ENCODE measurements around the gene MAP3K2.

MAP3K2 gene

DNA sequence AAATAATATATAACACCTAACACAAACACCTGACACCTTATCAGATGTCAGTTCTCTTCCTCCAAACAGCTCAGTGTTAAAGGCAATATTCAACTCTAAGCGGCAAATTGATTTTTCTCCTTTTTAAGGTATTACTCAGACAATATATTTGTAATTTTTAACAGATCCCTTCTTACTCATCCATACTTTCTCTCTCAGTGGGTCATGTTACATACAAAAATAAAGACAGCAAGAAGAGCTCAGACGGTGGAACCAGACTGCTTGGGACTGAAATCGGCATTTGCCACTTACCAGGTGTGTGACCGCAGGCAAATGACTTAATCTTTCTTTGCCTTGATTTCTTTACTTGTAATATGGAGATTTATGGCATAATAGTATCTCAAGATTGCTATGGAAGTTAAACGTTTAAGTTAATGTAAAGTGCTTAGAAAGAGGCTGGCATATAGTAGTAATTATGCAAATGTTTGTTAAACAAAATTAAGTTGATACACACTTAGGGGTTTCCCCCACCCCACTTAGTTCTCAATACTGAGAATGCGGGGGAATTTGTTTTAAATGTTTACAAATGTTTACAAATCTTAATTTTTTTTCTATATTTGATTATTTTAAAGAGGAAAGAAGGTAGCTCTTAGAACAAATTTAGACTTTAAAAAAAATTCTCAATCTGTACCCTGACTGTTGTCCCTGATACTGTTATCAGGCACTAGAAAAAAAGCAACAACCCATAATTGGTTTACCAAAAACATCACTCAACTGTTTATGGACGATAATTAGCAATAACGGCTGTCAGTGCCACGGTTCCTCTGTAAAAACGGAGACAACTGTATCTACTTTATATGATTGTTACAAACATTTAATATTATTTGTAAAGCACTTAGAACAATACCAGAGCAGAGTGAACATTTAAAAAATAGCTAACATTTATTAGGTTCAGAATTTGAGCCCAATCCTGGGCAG, 25.6 kb downstream of the MAP3K2 start:
- in situ Hi-C loops (cut with HindIII; ENCODE audit: low pct_ligation_motif_present, low sequenced_read_pairs), result loop anchor here (25.0 kb wide), 1 partner anchor 100 kb away; no protein-coding TSS in a partner anchor
- H3K27me3 ChIP-seq (replicated peaks), result no peaks in the 10 kb centered on the region
- no peak overlapping the region for H3K4me3 ChIP-seq (ENCODE audit: low read depth, low read length)
- no peaks in the 10 kb centered on the region for H3K36me3 ChIP-seq (replicated peaks)
- TF ChIP-seq, protein P1, sequence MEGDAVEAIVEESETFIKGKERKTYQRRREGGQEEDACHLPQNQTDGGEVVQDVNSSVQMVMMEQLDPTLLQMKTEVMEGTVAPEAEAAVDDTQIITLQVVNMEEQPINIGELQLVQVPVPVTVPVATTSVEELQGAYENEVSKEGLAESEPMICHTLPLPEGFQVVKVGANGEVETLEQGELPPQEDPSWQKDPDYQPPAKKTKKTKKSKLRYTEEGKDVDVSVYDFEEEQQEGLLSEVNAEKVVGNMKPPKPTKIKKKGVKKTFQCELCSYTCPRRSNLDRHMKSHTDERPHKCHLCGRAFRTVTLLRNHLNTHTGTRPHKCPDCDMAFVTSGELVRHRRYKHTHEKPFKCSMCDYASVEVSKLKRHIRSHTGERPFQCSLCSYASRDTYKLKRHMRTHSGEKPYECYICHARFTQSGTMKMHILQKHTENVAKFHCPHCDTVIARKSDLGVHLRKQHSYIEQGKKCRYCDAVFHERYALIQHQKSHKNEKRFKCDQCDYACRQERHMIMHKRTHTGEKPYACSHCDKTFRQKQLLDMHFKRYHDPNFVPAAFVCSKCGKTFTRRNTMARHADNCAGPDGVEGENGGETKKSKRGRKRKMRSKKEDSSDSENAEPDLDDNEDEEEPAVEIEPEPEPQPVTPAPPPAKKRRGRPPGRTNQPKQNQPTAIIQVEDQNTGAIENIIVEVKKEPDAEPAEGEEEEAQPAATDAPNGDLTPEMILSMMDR (IDR thresholded peaks at IDR 0.05; ENCODE audit: low read depth, low read length, missing control alignments), result no peak
- H3K27ac ChIP-seq, result no peak overlapping the region
- DNase-seq, result no peak

DNA sequence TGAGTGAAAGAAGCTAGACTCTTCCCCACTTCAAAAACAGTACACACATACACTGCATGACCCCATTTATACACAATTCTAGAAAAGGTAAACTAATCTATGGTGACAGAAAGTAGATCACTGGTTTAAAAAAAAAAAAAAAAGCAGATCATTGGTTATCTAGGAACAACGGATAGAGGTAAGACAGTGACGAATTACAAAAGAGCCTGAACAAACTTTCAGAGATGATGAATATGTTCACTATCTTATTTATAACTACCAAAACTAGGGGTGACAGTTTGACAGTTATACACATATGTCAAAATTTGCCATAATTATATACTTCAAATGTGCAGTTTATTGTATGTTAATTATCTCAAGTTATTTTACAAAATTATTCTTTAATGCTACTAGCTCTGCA, 27.5 kb downstream of the MAP3K2 start:
- H3K27me3 ChIP-seq (replicated peaks), result no peaks in the 10 kb centered on the region
- DNase-seq, result no peak
- TF ChIP-seq, protein P1 (IDR thresholded peaks at IDR 0.05; ENCODE audit: low read depth, low read length, missing control alignments), result no peak
- no peak overlapping the region for H3K27ac ChIP-seq
- H3K4me3 ChIP-seq (ENCODE audit: low read depth, low read length), result no peak overlapping the region
- no peaks in the 10 kb centered on the region for H3K36me3 ChIP-seq (replicated peaks)
- in situ Hi-C loops (cut with HindIII; ENCODE audit: low pct_ligation_motif_present, low sequenced_read_pairs), result loop anchor here (25.0 kb wide), 1 partner anchor 102 kb away; no protein-coding TSS in a partner anchor

DNA sequence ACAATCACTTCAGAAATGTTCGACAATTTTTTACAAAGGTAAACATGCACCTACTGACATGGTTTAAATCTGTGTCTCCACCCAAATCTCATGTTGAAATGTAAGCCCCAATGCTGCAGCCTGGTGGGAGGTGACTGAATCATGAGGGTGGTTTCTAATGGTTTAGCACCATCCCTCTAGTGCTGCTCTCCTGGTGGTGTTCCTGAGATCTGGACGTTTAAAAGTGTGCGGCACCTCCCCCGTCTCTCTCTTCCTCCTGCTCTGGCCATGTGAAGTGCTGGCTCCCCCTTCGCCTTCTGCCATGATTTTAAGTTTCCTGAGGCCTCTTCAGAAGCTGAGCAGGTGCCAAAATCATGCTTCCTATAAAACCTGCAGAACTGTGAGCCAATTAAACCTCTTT, 28.3 kb downstream of the MAP3K2 start:
- Histone ChIP-seq H3K4me3 (ENCODE audit: low read depth, low read length) (no peak overlapping the region), H3K27ac (no peak overlapping the region), H3K36me3 (replicated peaks) (no peaks in the 10 kb centered on the region), H3K27me3 (replicated peaks) (no peaks in the 10 kb centered on the region)
- DNase-seq, result no peak
- in situ Hi-C loops (cut with HindIII; ENCODE audit: low pct_ligation_motif_present, low sequenced_read_pairs), result loop anchor here (25.0 kb wide), 1 partner anchor 103 kb away; no protein-coding TSS in a partner anchor
- TF ChIP-seq, protein P1 (IDR thresholded peaks at IDR 0.05; ENCODE audit: low read depth, low read length, missing control alignments), result no peak

DNA sequence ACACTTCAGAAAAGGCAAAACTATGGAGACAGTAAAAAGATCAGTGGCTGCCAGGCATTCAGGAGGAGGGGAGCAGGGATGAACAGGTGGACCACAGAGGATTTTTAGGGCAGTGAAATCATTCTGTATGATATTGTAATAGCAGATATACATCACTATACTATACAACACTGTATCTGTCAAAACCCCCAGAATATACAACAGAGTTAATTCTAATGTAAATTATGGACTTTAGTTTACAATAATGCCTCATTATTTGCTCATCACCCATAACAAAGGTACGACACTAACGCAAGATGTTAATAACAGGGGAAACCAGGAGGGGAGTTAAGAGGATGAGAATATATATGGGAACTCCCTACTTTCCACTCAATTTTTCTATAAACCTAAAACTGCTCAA, 28.8 kb downstream of the MAP3K2 start:
- no peak overlapping the region for H3K4me3 ChIP-seq (ENCODE audit: low read depth, low read length)
- H3K36me3 ChIP-seq (replicated peaks), result no peaks in the 10 kb centered on the region
- no peak overlapping the region for H3K27ac ChIP-seq
- H3K27me3 ChIP-seq (replicated peaks), result no peaks in the 10 kb centered on the region
- TF ChIP-seq, protein P1 (IDR thresholded peaks at IDR 0.05; ENCODE audit: low read depth, low read length, missing control alignments), result no peak
- no peak for DNase-seq
- in situ Hi-C loops (cut with HindIII; ENCODE audit: low pct_ligation_motif_present, low sequenced_read_pairs), result loop anchor here (25.0 kb wide), 1 partner anchor 103 kb away; no protein-coding TSS in a partner anchor

DNA sequence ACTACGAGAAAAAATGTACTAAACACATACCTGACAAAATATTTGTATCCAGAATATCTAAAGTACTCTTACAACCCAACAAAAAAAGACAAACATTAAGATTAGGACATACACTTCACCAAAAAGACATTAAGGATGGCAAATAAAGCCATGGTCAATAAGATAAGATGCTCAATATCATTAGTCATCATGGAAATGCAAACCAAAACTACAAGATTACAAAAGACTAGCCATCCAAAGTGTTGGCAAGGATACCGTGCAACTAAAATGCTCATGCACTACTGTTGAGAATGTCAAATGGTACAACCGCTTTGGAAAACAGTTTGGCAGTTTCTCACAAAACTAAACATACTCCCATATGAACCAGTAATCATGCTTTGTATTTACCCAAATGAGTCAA, 29.7 kb downstream of the MAP3K2 start:
- Histone ChIP-seq H3K36me3 (replicated peaks) (no peaks in the 10 kb centered on the region), H3K4me3 (ENCODE audit: low read depth, low read length) (no peak overlapping the region), H3K27me3 (replicated peaks) (no peaks in the 10 kb centered on the region), H3K27ac (no peak overlapping the region)
- TF ChIP-seq, protein P1 (IDR thresholded peaks at IDR 0.05; ENCODE audit: low read depth, low read length, missing control alignments), result no peak
- in situ Hi-C loops (cut with HindIII; ENCODE audit: low pct_ligation_motif_present, low sequenced_read_pairs), result loop anchor here (25.0 kb wide), 1 partner anchor 104 kb away; no protein-coding TSS in a partner anchor
- no peak for DNase-seq

Measured in brain microvascular endothelial cell (primary cell).